ENCODE data around the gene CACNA1I.

DNA sequence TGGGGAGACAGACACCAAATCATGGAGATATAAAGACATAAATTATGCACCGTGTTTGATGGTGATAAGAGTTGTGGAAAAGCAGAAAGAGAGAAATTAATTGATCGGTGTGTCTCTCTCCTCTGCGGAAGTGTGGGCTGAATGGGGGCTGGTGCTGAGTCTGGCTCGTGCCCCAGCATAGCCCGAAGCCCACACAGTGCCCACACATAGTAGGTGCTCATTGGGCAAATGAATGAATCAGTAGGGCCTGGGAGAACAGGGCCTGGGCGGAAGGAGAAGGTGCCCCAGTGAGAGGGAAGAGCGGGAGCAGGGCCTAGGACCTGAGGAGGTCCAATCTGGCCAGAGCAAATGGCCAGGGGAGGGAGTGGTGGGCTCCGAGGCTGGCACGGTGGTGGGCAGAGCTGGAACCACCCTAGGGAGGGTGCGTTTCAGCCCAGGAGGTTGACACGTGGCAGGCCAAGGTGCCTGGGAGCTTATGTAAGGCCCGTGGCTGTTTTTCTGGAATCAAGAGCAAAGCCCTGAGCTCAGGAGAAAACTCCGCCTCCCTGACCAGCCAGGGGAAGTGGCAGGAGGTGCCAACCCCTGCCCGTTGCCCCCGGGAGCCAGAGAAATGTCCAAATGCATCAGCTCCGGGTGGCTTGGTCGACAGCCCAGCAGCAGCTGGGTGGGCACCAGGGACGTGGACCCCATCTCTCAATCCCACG is 2.1 kb upstream of the CACNA1I start:
- TF ChIP-seq, protein P1, sequence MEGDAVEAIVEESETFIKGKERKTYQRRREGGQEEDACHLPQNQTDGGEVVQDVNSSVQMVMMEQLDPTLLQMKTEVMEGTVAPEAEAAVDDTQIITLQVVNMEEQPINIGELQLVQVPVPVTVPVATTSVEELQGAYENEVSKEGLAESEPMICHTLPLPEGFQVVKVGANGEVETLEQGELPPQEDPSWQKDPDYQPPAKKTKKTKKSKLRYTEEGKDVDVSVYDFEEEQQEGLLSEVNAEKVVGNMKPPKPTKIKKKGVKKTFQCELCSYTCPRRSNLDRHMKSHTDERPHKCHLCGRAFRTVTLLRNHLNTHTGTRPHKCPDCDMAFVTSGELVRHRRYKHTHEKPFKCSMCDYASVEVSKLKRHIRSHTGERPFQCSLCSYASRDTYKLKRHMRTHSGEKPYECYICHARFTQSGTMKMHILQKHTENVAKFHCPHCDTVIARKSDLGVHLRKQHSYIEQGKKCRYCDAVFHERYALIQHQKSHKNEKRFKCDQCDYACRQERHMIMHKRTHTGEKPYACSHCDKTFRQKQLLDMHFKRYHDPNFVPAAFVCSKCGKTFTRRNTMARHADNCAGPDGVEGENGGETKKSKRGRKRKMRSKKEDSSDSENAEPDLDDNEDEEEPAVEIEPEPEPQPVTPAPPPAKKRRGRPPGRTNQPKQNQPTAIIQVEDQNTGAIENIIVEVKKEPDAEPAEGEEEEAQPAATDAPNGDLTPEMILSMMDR (IDR thresholded peaks at IDR 0.05): no peak
- TF ChIP-seq POLR2AphosphoS5 (IDR thresholded peaks at IDR 0.05) (no peak), POLR2A (IDR thresholded peaks at IDR 0.05) (no peak), EP300 (IDR thresholded peaks at IDR 0.05) (no peak)

Data from sigmoid colon (tissue), 4 donors.